ENCODE data around the gene OMP.

- TF ChIP-seq, protein P1, sequence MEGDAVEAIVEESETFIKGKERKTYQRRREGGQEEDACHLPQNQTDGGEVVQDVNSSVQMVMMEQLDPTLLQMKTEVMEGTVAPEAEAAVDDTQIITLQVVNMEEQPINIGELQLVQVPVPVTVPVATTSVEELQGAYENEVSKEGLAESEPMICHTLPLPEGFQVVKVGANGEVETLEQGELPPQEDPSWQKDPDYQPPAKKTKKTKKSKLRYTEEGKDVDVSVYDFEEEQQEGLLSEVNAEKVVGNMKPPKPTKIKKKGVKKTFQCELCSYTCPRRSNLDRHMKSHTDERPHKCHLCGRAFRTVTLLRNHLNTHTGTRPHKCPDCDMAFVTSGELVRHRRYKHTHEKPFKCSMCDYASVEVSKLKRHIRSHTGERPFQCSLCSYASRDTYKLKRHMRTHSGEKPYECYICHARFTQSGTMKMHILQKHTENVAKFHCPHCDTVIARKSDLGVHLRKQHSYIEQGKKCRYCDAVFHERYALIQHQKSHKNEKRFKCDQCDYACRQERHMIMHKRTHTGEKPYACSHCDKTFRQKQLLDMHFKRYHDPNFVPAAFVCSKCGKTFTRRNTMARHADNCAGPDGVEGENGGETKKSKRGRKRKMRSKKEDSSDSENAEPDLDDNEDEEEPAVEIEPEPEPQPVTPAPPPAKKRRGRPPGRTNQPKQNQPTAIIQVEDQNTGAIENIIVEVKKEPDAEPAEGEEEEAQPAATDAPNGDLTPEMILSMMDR (IDR thresholded peaks at IDR 0.05), result no peak
- TF ChIP-seq POLR2A (IDR thresholded peaks at IDR 0.05), result no peak
These were observed 21.9 kb upstream of the OMP start for GRCh38 chr11:77080643-77081210.

All from body of pancreas (tissue), 4 donors.